GM10847 (cell line): ENCODE results near the gene ATF5.

ENCODE experiments used
- POLR2A ChIP-seq: IDR thresholded peaks from 2 replicates; pipeline ENCODE4 v1.6.1; 2011; ENCODE audit not compliant: insufficient read length; ENCODE audit errors: extremely low read depth

Gene ATF5

GRCh38 chr19:49929121-49929610 lies at the start of gene ATF5, which contains the start of gene NUP62:
ATF5 (plus strand) TSS chr19:49929205; CDS start chr19:49930851, 1,646 bp downstream.
NUP62 (minus strand) TSS chr19:49929504; CDS start chr19:49909807, 19,697 bp downstream.
- peak; percentile 94 for TF ChIP-seq POLR2A

- no peak for TF ChIP-seq POLR2A
Observed at GRCh38 chr19:49879243-49879963, 49.6 kb upstream of the ATF5 start.

- no peak for TF ChIP-seq POLR2A
Observed at GRCh38 chr19:49880162-49880869, 48.7 kb upstream of the ATF5 start.

- TF ChIP-seq POLR2A, result no peak
Observed at GRCh38 chr19:49881186-49881585, 47.8 kb upstream of the ATF5 start.

- TF ChIP-seq POLR2A, result peak; percentile 6
Observed at GRCh38 chr19:49881672-49882394, 47.2 kb upstream of the ATF5 start.

GRCh38 chr19:49882643-49883042 lies 46.4 kb upstream of the ATF5 start:
- TF ChIP-seq POLR2A, result no peak

GRCh38 chr19:49883094-49883493 lies 45.9 kb upstream of the ATF5 start:
- TF ChIP-seq POLR2A, result no peak

GRCh38 chr19:49884109-49884508 lies 44.9 kb upstream of the ATF5 start:
- no peak for TF ChIP-seq POLR2A

- no peak for TF ChIP-seq POLR2A
Observed at GRCh38 chr19:49884760-49885159, 44.2 kb upstream of the ATF5 start.

GRCh38 chr19:49887037-49887664 lies 41.9 kb upstream of the ATF5 start:
- TF ChIP-seq POLR2A, result no peak

- no peak for TF ChIP-seq POLR2A
Observed at GRCh38 chr19:49887665-49888509, 41.1 kb upstream of the ATF5 start.

GRCh38 chr19:49888510-49888824 lies 40.5 kb upstream of the ATF5 start:
- no peak for TF ChIP-seq POLR2A

GRCh38 chr19:49889038-49889686 lies 39.8 kb upstream of the ATF5 start:
- TF ChIP-seq POLR2A, result no peak
